Measurements from ENCODE around the gene NDEL1. TPM values are rescaled to one million over a fixed set of nuclear protein-coding genes. Genes with fewer than 3 reads are reported as not detected.

Gene NDEL1
- total and polyA plus RNA-seq, 9 of the 15 experiments (the other 6 are each of a cell fraction or from before 2014, with no cell fraction given) = 0.86 to 30.5 (median 22.7) TPM

- in situ Hi-C loops (cut with MboI) = no loop called here
- CTCF ChIA-PET (ENCODE audit: low intra/inter-chr PET ratio) = no interaction called here
- TF ChIP-seq ZNF121 (CRISPR knock-in tag; conservative IDR thresholded peaks at IDR 0.05) = peak; percentile 33; the same call in 1 of the 2 replicates
- TF ChIP-seq NR1H2 (CRISPR knock-in tag; IDR thresholded peaks at IDR 0.05) = no peak
- no TSS peak for BruUV-seq (replicated peaks)
- WGBS (ENCODE audit: insufficient coverage, low coverage, missing lambda C conversion rate) = 82% methylated on average over 2 of the region's 2 CpGs
- Histone ChIP-seq H2AFZ (ENCODE audit: low read depth, low read length) (no peak overlapping the region), H3K27ac (ENCODE audit: extremely low read depth, low read depth, low read length) (no peak overlapping the region), H3K9ac (ENCODE audit: insufficient read depth in 1 of 2, low read depth in 2 of 2, low read length in 2 of 2) (no peak overlapping the region), H4K20me1 (replicated peaks; ENCODE audit: control insufficient read depth, insufficient read depth, low read length) (no peaks in the 10 kb centered on the region), H3K9me1 (ENCODE audit: control insufficient read depth, insufficient read depth, low read length) (no peaks in the 10 kb centered on the region), H3K27me3 (ENCODE audit: control insufficient read depth in 2 of 2, insufficient read depth in 2 of 2, low read length in 2 of 2) (no peaks in the 10 kb centered on the region), H3K4me3 (no peak overlapping the region), H3K79me2 (ENCODE audit: control insufficient read depth, insufficient read depth, low read length) (peaks cover 50% of the 10 kb centered on the region), H3K36me3 (ENCODE audit: control insufficient read depth, insufficient read depth, low read length) (peaks cover 45% of the 10 kb centered on the region), H3K4me1 (replicated peaks in 1 of 2; ENCODE audit: control insufficient read depth in 2 of 2, insufficient read depth in 2 of 2, low read length in 2 of 2) (no peaks in the 10 kb centered on the region; a peak in 3 of 5 replicates), H3K4me2 (ENCODE audit: insufficient read depth, low read length) (no peak overlapping the region), H3K9me3 (replicated peaks; ENCODE audit: control insufficient read depth, insufficient read depth, low read depth, low read length) (no peaks in the 10 kb centered on the region)
- ATAC-seq (no peak), DNase-seq (ENCODE audit: extremely low read depth in 1 of 4, low spot score in 3 of 4) (no peak), FAIRE-seq (no peak)
- intact Hi-C loops (cut with micrococcal nuclease) = no loop called here
- POLR2A ChIA-PET = interaction anchor here (0.6 to 0.7 kb wide), 2 partner anchors 9 to 34 kb away, joined by 3 read pairs; no protein-coding TSS in a partner anchor
Observed at GRCh38 chr17:8442310-8442709, 6.6 kb downstream of the NDEL1 start.

- no peak for DNase-seq (ENCODE audit: extremely low read depth in 1 of 4, low spot score in 3 of 4)
- H3K4me2 ChIP-seq (ENCODE audit: insufficient read depth, low read length) = no peak overlapping the region
- no peaks in the 10 kb centered on the region for H3K9me1 ChIP-seq (ENCODE audit: control insufficient read depth, insufficient read depth, low read length)
- H3K4me3 ChIP-seq = no peak overlapping the region
- no peaks in the 10 kb centered on the region; a peak in 3 of 5 replicates for H3K4me1 ChIP-seq (replicated peaks in 1 of 2; ENCODE audit: control insufficient read depth in 2 of 2, insufficient read depth in 2 of 2, low read length in 2 of 2)
- intact Hi-C loops (cut with micrococcal nuclease) = no loop called here
- no peak overlapping the region for H2AFZ ChIP-seq (ENCODE audit: low read depth, low read length)
- no peaks in the 10 kb centered on the region for H3K27me3 ChIP-seq (ENCODE audit: control insufficient read depth in 2 of 2, insufficient read depth in 2 of 2, low read length in 2 of 2)
- no peak overlapping the region for H3K9ac ChIP-seq (ENCODE audit: insufficient read depth in 1 of 2, low read depth in 2 of 2, low read length in 2 of 2)
- ChIA-PET POLR2A (interaction anchor here (1.3 kb wide), 1 partner anchor 18 kb away, joined by 4 read pairs; no protein-coding TSS in a partner anchor), CTCF (ENCODE audit: low intra/inter-chr PET ratio) (no interaction called here)
- no TSS peak for BruUV-seq (replicated peaks)
- no peak for FAIRE-seq
- WGBS (ENCODE audit: insufficient coverage, low coverage, missing lambda C conversion rate) = 83% methylated on average over 5 of the region's 7 CpGs
- peaks cover 36% of the 10 kb centered on the region for H3K79me2 ChIP-seq (ENCODE audit: control insufficient read depth, insufficient read depth, low read length)
- ATAC-seq = no peak
- no peak overlapping the region for H3K27ac ChIP-seq (ENCODE audit: extremely low read depth, low read depth, low read length)
- peaks cover 51% of the 10 kb centered on the region for H3K36me3 ChIP-seq (ENCODE audit: control insufficient read depth, insufficient read depth, low read length)
- H3K9me3 ChIP-seq (replicated peaks; ENCODE audit: control insufficient read depth, insufficient read depth, low read depth, low read length) = no peaks in the 10 kb centered on the region
- H4K20me1 ChIP-seq (replicated peaks; ENCODE audit: control insufficient read depth, insufficient read depth, low read length) = no peaks in the 10 kb centered on the region
- in situ Hi-C loops (cut with MboI) = no loop called here
- no peak for TF ChIP-seq ZNF436 (CRISPR knock-in tag; IDR thresholded peaks at IDR 0.05)
- no peak for TF ChIP-seq GMEB1 (CRISPR knock-in tag; IDR thresholded peaks at IDR 0.05)
- TF ChIP-seq ZBTB43 (CRISPR knock-in tag; IDR thresholded peaks at IDR 0.05) = no peak
- no peak for TF ChIP-seq SP2 (IDR thresholded peaks at IDR 0.05; ENCODE audit: extremely low read depth, low read depth, low read length, poor library complexity, severe bottlenecking)
- TF ChIP-seq TOE1 (IDR thresholded peaks at IDR 0.05; ENCODE audit: borderline replicate concordance) = no peak
- TF ChIP-seq TOE1 (CRISPR knock-in tag; IDR thresholded peaks at IDR 0.05; ENCODE audit: borderline replicate concordance, low read depth) = no peak
- TF ChIP-seq ZNF77 (CRISPR knock-in tag; IDR thresholded peaks at IDR 0.05) = no peak
- TF ChIP-seq POLR3G (IDR thresholded peaks at IDR 0.05; ENCODE audit: extremely low read depth, insufficient read length, insufficient replicate concordance) = no peak
- no peak for TF ChIP-seq ZNF764 (CRISPR knock-in tag; IDR thresholded peaks at IDR 0.05; ENCODE audit: low read depth)
- no peak for TF ChIP-seq LARP7 (IDR thresholded peaks at IDR 0.05)
- no peak for TF ChIP-seq ZNF449 (CRISPR knock-in tag; IDR thresholded peaks at IDR 0.05)
Observed at GRCh38 chr17:8443756-8444155, 8.1 kb downstream of the NDEL1 start.

All from K562 (cell line).